Thyroid gland (tissue), 4 donors: ENCODE measurements around the gene SPCS2. TPM values are rescaled to one million over a fixed set of nuclear protein-coding genes. Genes with fewer than 3 reads are reported as not detected.
A peak's percentile ranks its signal among the peaks of the same experiment; 100 is the strongest.

Experiments
- DNase-seq, 2 donors: peaks; one replicate each; pipeline ENCODE4 v3.0.0-alpha.2; 2019
- H3K27ac ChIP-seq, 3 donors: fragments of 200-600 bp; sonication (generic); 1 replicate in 2 of 3; 2 replicates in 1 of 3; pipeline ENCODE4 v1.5.1; 2016 to 2019; ENCODE audit warnings: mild to moderate bottlenecking in 1 of 3, moderate library complexity in 1 of 3
- H3K27me3 ChIP-seq: fragments of 200-600 bp; sonication (generic); one replicate; pipeline ENCODE4 v1.5.1; 2019
- H3K36me3 ChIP-seq, 2 donors: fragments of 200-600 bp; sonication (generic); one replicate each; pipeline ENCODE4 v1.5.1; 2016 to 2019
- H3K4me1 ChIP-seq, 2 donors: fragments of 200-600 bp; sonication (generic); one replicate each; pipeline ENCODE4 v1.5.1; 2017 to 2019
- H3K4me3 ChIP-seq, 3 donors: fragments of 200-600 bp; sonication (generic); replicated peaks in 1 of 3; 1 replicate in 2 of 3; 2 replicates in 1 of 3; pipeline ENCODE4 v1.5.1; 2016; ENCODE audit warnings: mild to moderate bottlenecking in 1 of 3
- H3K9me3 ChIP-seq: fragments of 200-600 bp; sonication (generic); one replicate; pipeline ENCODE4 v1.5.1; 2017
- CTCF ChIP-seq, 6 experiments: fragments of 200-600 bp in 3 of 6; fragments of 450-650 bp in 3 of 6; sonication (generic) in 3 of 6; IDR thresholded peaks; one replicate each; pipeline ENCODE4 v1.5.1; 2016 to 2019; ENCODE audit warnings: antibody characterized with exemption in 6 of 6, mild to moderate bottlenecking in 2 of 6, inconsistent platforms in 1 of 6, moderate library complexity in 1 of 6
- POLR2A ChIP-seq, 2 donors: fragments of 450-650 bp; IDR thresholded peaks; one replicate each; pipeline ENCODE4 v1.6.1; 2017; ENCODE audit warnings: antibody characterized with exemption in 2 of 2, mild to moderate bottlenecking in 2 of 2, moderate library complexity in 1 of 2
- WGBS, 2 donors: methylation state at CpG; one replicate each; pipeline ENCODE4 v1.1.5; 2017; 5-methylcytosine and 5-hydroxymethylcytosine counted together
- intact Hi-C: fragments of 100-400 bp; cut with DNase I; formaldehyde crosslinking; loops from one replicate; pipeline ENCODE4 v1.15.1; 2023
- total RNA-seq, 4 donors: library from RNA; depleted of rRNA; stranded (reverse); fragments of >200 nt; gene quantifications; one replicate each; pipeline ENCODE4 v1.2.3, GENCODE V29; 2016

SPCS2 gene
- total RNA-seq, result 100 to 1,000 TPM in 2 of 4 donors, 10 to 100 TPM in 2; 53.6 to 229 (median 120) TPM

- peak; percentile 38 to 92 for TF ChIP-seq POLR2A (IDR thresholded peaks at IDR 0.05)
- no peak for TF ChIP-seq CTCF (IDR thresholded peaks at IDR 0.05)
- no peaks in the 10 kb centered on the region for H3K9me3 ChIP-seq
- no peaks in the 10 kb centered on the region for H3K27me3 ChIP-seq
- peak within 1 kb of the TSS; percentile 42 to 68 (median 52) for H3K4me3 ChIP-seq
- H3K27ac ChIP-seq, result peak within 1 kb of the TSS in 2 of 3 donors; percentile 63 to 78
- WGBS, 2 donors, result 0 to 1% methylated on average over 32 to 33 of the region's 67 CpGs
- intact Hi-C loops, result no loop called here
- H3K36me3 ChIP-seq, result no peaks in the 10 kb centered on the region
- peak; percentile 99 for DNase-seq
- H3K4me1 ChIP-seq, result peaks cover 11 to 12% of the 10 kb centered on the region in 2 donors
These were observed at the start of gene SPCS2, which contains the start of gene XRRA1 for GRCh38 chr11:74948898-74949752. TSS of gene SPCS2 (plus strand) at chr11:74949266. CDS start at chr11:74949286, 20 bp downstream. TSS of gene XRRA1 (minus strand) at chr11:74949091. CDS start at chr11:74940878, 8,213 bp downstream.

GRCh38 chr11:74902342-74902741 lies 46.7 kb upstream of the SPCS2 start:
- intact Hi-C loops, result no loop called here
- Histone ChIP-seq H3K27ac (no peak overlapping the region), H3K4me3 (no peak overlapping the region), H3K4me1 (no peaks in the 10 kb centered on the region), H3K36me3 (no peaks in the 10 kb centered on the region), H3K27me3 (no peaks in the 10 kb centered on the region), H3K9me3 (no peaks in the 10 kb centered on the region)
- 95 to 98% methylated on average over 4 of the region's 4 CpGs for WGBS, 2 donors
- TF ChIP-seq POLR2A (IDR thresholded peaks at IDR 0.05) (no peak), CTCF (IDR thresholded peaks at IDR 0.05) (no peak)
- DNase-seq, result no peak

- no peak for DNase-seq
- TF ChIP-seq POLR2A (IDR thresholded peaks at IDR 0.05) (no peak), CTCF (IDR thresholded peaks at IDR 0.05) (no peak)
- Histone ChIP-seq H3K4me3 (no peak overlapping the region), H3K36me3 (peaks cover 3% of the 10 kb centered on the region in 2 donors), H3K27me3 (no peaks in the 10 kb centered on the region), H3K4me1 (no peaks in the 10 kb centered on the region), H3K27ac (peak overlapping the region in 1 of 3 donors; percentile 20), H3K9me3 (no peaks in the 10 kb centered on the region)
- intact Hi-C loops, result no loop called here
- 55 to 73% methylated on average over 3 of the region's 3 CpGs for WGBS, 2 donors
These were observed 43.7 kb upstream of the SPCS2 start for GRCh38 chr11:74905326-74905725.

GRCh38 chr11:74909385-74909784 lies 39.7 kb upstream of the SPCS2 start:
- intact Hi-C loops, result no loop called here
- WGBS, 2 donors, result 85% methylated on average over 4 of the region's 4 CpGs

More at GRCh38 chr11:74909385-74909784, 39.7 kb upstream of the SPCS2 start:
- H3K4me1 ChIP-seq, result no peaks in the 10 kb centered on the region
- no peaks in the 10 kb centered on the region for H3K27me3 ChIP-seq
- peaks cover 3% of the 10 kb centered on the region in 2 donors for H3K36me3 ChIP-seq
- DNase-seq, result no peak
- H3K9me3 ChIP-seq, result no peaks in the 10 kb centered on the region
- TF ChIP-seq POLR2A (IDR thresholded peaks at IDR 0.05) (no peak), CTCF (IDR thresholded peaks at IDR 0.05) (no peak)
- no peak overlapping the region for H3K4me3 ChIP-seq
- H3K27ac ChIP-seq, result no peak overlapping the region
